ENCODE data around the gene NDUFB3.
A peak's percentile ranks its signal among the peaks of the same experiment; 100 is the strongest.

The NDUFB3 gene

DNA sequence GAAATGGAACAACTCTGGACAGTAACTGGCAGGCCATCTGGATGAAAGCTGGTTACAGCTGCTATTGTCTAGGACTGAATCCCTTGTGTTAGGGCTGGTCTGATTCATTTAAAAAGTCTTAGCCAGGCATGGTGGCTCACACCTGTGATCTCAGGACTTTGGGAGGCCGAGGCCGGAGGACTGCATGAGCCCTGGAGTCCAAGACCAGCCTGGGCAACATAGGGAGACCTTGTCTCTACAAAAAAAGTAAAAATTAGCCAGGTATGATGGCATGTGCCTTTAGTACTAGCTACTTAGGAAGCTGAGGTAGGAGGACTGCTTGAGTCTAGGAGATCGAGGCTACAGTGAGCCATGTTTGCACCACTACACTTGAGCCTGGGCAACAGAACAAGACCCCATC, 28.7 kb downstream of the NDUFB3 start:
- no peak for DNase-seq

DNA sequence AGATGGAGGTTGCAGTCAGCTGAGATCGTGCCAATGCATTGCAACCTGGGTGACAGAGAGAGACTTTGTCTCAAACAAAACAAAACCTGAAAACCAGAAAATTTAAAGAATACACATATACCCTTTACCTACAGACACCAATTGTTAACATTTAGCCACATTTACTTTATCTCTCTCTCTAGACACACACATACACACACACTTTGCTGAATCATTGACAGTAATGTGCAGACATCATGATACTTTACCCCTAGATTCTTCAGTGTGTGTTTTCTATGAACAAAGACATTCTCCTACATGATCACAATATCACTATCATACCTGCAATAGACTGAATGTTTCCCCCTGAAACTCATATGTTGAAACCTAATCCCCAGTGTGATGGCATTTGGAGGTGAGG, 34.0 kb downstream of the NDUFB3 start:
- DNase-seq: no peak

DNA sequence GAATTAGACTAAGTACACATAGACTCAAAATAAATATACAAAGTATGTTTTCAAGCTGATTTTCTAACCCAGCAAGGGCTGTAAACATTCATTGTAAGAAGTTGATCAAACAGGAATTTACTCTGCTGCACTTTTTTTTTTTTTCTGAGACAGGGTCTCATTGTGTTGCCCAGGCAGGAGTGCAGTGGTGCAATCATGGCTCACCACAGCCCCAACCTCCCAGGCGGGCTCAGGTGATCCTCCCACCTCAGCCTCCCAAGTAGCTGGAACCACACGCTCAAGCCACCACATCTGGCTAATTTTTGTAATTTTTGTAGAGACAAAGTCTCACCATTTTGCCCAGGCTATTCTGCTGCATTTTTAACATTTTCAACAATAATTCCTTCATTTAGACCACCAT, 35.8 kb downstream of the NDUFB3 start:
- DNase-seq: no peak

DNA sequence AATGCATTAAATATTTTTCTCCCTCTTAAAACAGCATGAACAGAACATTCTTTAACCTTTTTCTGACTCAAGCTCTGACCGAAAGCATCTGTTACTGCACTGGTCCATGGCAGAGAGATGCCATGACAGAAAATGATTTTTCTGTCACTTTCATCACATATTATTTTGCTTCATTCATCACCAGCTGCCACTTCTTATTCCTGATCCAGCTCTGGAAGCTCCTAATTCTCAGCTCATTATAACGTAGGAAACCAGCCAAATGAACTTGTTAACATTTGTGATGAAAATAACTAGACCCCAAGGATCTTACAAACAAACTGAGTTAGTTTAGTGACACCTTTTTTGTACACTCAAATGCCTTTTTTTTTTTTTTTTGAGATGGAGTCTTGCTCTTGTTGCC, 36.5 kb downstream of the NDUFB3 start:
- no peak for DNase-seq

DNA sequence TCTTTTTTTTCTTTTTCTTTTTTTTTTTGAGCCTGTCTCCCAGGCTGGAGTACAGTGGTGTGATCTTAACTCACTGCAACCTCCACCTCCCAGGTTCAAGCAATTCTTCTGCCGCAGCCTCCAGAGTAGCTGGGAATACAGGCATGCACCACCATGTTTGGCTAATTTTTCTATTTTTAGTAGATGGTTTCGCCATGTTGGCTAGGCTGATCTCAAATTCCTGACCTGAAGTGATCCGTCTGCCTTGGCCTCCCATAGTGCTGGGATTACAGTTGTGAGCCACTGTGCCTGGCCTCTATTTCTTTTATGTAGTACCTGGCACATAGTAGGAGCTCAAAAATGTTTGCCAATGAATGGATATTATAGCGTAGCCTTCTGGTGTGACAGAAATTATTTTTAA, 37.4 kb downstream of the NDUFB3 start:
- no peak for DNase-seq

DNA sequence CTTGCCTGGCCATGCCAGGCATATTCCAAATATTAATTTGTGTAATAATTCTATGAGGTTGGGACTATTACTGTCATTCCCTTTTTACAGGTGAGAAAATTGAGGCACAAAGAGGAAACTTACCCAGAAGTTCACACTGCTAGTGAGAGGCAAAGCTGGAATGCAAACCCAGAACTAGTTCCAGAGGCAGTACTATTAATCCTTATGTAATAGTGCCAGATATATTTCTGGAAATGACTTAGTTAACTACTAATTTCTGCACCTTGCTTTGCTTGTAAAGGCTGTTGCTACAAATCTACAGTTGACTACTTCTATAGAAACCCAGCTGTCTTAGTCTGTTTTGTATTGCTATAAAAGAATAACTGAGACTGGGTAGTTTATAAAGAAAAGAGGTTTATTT, 38.8 kb downstream of the NDUFB3 start:
- no peak for DNase-seq

DNA sequence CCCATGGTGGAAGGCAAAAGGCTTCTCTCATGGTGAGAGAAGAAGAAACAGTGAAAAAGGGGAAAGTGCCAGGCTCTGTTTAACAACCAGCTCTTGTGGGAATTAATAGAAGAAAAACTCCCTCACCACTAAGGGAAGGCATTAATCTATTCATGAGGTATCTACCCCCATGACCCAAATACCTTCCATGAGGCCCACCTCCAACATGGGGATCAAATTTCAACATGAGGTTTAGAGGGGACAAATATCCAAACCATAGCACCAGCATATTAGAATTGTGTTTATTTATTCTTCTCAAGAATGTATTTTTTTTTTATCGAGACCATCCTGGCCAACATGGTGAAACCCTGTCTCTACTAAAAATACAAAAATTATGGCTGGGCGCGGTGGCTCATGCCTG, 39.3 kb downstream of the NDUFB3 start:
- DNase-seq: no peak

DNA sequence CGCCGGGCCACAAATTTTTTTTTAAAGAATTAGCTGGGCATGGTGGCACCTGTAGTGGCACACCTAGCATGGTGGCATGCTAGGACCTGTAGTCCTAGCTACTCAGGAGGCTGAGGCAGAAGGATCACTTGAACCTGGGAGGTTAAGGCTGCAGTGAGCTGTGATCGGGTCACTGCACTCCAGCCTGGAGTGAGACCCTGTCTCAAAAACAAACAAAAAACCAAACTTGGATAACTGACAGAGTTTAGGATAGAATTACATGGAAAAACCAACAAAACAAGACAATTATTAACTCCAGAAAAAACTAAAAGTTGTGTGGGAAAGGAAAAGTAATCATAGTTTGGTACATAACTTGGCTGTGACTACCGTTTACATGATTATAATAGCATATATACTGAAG, 42.5 kb downstream of the NDUFB3 start:
- no peak for DNase-seq

DNA sequence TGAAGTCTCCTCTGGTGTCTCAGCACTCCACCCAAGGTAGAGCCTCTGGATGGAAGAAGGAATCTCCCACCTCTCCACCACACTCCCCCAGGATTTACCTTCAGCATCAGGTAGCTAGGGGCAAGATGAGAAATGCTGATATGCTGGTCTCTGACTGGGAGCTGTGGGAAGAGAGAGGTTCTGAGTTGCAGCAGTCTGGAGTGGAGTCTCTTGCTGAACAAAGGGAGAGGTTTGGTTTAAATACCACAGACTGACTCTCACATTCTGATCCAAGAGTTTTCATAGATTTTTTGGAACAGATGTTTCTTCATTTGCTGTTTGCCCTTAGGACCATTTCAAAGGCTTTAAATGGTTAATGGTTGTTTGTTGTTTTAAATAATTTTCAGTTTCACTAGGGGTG, 43.0 kb downstream of the NDUFB3 start:
- no peak for DNase-seq

DNA sequence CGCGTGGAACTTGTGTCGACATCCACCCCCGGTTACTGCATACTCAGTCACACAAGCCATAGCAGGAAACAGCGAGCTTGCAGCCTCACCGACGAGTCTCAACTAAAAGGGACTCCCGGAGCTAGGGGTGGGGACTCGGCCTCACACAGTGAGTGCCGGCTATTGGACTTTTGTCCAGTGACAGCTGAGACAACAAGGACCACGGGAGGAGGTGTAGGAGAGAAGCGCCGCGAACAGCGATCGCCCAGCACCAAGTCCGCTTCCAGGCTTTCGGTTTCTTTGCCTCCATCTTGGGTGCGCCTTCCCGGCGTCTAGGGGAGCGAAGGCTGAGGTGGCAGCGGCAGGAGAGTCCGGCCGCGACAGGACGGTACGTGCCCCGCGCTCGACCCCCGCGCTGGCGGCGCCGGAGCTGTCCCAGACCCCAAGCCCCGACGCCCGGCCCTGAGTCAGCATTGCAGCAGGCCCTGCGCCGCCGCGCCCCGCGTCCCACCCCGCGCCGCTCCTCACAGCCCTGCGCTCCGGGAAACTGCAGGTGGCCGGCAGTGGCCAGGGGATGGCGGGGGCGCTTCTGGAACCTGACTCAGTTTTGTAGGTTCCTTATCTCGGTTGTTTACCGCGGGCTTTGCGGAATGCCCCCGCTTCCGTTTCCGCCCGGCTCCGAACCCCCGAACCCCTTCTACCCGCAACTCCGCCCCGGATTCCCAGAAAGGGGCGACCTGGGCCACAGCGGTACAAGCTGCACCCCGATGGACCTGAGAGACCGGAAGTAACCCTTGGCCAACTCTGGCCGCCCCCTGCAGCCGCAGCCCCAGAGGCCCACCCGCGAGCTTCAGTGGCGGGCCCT, 44.5 kb downstream of the NDUFB3 start, which contains the start of gene CFLAR:
TSS of gene CFLAR (plus strand) at position 50 of the 844 bp plus-strand sequence. CDS start 13,702 bp downstream, outside the sequence.
- peak; percentile 67 for DNase-seq

DNA sequence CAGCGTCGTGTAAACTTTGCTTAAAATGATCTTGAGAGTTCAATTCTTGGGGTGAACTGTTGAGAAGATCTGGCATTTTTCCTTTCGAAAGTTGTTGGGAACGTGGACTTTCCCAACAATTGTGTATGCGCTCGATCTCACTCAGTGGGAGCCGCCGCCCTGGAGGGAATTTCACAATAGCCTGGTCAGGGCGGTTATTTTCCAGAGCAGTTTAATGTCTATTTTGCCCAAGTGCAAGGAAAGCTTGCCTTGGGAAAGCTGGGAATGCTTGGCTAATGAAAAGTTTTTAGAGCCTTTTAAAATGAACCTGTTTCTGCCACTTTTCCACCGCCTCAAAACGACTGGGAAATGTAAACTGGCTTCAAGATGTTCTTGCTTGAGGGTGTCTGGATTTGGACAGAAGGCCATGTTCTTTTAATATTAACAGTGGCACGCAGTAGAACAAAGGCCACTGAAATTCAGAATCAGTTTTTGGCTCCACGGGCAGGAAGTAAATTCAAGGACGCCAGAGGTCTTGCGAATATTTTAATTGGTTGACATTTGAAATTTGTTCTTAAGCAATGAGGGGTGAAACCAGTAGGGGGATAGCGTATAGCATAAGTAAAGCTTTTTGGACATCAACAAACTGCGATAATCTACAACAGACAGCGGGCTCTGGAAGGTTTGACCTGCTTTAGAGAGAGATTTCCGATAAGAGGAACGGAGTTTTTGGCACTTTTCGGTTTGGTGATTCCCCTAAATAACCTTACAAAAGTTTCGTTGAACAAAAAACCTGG, 45.3 kb downstream of the NDUFB3 start:
- DNase-seq: no peak

DNA sequence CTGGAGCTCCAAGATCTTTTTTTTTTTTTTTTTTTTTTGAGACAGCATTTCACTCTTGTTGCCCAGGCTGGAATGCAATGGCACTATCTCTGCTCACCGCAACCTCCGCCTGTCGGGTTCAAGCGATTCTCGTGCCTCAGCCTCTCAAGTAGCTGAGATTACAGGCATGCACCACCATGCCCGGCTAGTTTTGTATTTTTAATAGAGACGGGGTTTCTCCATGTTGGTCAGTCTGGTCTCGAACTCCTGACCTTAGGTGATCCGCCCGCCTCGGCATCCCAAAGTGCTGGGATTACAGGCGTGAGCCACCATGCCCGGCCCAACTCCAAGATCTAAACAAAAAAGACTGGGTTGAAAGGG, 45.9 kb downstream of the NDUFB3 start:
- peak; percentile 58 for DNase-seq

DNA sequence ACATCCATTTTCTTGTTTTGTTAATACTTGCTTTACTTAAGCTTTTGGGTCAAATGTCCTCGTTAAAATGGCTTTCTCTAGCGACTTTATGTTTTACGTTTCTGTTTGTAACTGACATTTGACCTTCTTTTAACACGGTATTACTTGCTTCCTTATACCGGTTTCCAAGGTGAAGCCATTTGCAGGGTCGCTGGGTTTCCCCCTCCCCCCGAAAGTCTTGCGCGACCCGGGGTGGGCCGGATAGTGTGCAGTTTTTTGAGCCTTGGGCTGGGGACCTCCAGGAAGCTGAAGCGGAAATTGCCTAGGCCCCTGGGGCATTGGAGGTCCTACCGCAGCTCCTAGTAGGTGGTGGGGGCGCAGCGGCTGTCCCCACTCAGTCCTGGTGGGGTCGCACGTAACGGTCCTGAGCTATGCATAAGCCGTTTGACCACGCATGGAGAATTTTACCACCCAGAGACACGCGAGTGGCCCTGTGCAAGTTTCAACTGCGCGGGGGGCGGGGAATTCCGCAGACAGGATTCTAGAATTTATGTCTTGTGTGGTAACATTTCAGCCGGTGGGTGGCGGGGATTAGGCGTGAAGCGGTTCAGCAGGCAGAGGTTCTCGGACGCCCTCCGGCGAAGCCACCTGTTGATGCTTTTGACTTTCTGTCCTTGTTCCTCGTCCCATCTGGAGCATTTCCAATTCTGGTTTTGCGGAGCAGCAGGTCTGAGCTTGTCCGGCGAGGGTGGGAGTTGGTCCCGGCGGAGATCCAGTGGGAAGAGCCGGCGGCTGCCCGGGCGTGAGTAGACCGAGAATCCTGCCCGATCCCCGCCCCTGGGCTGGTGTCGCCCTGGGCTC, 46.5 kb downstream of the NDUFB3 start:
- DNase-seq: peak; percentile 89

DNA sequence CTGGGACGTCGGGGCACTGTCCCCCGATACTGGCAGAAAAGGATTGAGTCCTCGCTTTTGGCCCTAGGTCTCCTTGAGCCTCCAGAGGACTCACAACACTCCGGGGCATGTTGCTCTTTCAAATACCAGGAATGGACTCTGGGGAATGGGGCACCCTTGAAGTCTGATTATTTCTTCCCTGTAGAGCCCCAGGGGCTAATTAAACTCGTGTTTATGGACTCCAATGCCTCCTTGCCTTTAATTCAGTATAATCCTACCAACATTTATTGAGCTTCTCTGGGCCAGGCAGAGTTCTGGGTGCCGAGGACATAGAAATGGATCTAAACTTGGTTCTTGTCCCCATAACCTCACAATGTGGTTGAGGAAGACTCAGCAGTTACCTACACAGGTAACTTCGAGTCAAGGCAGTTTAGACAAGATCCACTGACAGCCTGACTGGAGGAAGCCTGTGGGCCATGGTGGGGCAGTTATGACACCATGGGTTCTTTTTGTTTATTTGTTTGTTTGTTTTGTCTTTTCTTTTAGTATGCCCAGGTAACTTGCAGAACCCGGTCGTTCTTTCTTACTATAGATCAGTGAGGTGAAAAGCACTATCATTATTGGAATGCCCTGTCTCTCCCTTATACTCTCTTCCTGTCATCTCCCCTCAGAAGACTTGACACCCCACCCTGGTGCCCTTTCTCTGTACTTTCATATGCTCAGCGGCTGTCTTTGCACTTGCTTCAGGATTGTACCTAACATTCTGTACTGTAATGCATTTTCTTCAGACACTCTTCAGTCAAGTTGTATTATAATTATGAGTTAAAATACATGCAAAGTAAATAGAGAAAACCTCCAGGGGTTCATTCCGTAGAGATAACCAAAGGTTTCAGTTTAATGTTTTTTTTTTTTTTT, 47.4 kb downstream of the NDUFB3 start:
- DNase-seq: no peak

DNA sequence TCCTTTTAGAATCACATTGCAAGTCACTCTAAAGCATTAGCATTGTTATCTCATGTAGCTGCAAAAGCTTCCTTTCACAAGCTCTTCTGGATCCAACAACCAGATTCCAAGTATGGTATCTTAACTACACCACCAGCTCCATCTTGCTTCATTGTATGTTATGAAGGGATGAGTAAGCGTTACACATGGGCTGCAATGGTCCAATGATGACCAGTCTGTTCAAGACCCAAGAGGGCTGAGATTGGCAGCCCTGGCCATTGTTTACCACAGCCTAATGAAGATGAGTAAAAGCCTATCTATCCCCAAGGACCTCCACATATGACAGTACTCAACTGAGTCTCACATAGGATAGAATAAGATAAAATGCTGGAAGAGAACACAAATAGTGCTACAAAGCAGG, 50.5 kb downstream of the NDUFB3 start:
- DNase-seq: no peak

DNA sequence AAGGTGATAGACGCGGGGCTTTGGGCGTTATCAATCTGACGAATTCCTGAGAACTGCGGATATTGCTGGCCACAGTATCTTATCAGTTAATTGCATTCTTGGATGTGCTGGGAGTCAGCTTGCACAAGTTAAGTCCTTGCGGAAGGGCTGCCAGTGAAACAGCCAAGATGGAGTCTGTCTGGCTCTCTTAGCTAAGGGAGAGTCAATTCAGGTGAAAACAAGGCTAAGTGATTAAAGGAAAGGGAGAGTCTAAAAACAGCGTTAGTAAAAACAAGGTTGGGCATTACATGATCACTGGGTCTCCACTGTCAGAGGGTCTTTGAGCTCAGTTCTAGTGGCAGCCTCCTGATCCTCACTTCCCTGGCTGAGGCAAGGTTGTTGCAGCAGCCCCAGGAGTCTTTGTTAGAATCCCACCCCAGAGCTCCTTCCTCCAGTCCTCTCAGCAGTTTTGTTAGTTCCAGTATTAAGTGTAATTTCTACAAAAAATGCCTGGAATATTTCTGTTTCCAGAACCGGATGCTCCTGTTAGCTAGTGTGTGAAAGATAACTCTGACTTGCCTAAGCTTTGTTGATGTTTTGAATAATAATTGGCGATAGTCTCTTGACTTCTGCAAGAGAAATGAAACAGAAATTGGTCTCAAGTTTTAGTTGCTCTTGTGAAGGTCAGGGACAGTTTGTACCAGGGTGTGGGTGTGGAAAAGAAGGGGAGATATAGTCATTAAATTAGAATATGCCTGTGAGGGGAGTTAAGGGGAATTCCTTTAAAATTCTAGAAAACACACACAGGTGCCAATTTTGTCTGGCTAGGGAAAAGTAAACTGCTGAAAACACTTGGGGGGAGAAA, 54.7 kb downstream of the NDUFB3 start:
- no peak for DNase-seq

DNA sequence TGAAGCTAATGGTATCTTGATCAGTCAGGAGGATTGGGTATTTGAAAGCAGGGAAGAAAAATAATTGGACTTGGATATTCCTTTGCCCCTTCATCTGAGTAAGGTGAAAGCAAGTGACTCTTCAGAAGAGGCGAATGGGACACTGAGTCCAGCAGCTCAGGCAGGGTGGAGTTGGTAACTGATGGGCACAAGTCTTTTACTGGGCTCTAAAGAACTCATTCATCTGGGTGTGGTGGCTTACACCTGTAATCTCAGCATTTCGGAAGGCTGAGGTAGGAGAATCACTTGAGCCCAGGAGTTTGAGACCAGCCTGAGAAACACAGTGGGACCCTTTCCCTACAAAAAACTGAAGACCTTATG, 55.3 kb downstream of the NDUFB3 start:
- no peak for DNase-seq

DNA sequence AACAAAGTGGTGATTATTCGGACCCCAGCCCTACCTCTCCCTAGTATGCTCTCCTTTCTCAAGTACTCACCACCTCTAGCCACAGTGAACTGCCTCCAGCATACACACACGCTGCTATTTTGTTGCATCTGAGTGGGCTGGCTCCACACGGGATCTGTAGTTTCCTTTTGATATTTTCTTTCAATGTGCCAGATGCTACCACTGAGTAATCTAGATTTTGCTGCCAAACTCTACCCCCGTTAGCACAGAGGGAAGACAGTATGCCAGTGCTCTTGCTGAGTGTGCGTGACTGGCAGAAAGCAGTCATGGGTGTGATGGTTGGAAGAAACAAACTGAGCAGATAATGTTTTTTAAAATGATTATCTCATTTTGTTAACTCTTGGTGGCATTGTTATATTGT, 55.8 kb downstream of the NDUFB3 start:
- peak; percentile 65 for DNase-seq

DNA sequence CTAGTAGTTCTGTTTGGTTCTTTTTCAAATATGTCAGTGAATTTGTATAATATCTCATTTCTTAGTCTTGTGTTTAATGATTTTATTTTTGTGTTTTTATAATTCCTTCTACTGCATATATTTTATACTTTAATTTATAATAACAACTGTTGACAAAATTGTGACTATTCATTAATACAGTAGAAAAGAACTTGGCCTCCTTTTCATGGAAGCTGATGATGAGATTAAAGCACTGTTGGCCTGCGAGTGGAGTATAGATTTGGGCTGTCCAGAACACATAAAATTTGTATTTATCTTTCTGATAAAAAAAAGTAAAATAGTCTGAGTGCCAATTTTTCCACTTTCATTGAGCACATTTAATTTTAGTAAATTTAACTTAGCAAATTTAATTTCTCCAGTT, 56.2 kb downstream of the NDUFB3 start:
- no peak for DNase-seq

DNA sequence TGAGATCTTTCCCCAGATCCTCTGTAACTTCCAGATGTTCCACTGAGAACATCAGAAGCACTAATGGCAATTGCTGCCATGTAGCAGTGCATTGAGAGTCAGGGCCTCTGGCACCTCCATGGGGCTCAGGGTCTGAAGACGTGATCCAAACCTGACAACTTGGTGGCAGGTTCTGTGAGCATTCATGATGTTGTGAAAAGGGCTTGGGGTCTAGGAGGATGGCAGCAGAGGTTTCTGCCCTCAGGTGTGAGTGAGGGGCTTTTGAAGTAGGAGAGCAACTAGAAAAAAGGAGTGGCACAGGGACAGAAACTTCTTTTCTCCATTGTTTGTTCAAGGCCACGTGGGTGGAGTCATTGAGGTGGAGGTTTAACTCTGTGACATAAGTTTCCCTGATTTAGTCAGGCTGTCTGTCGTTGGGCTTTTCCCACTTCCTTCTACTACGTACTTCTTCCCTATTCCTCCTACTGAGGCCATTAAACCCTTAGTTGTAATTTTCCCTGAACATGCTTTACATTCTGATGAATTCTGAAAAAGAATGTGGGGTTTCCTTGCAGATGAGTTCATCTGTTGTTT, 57.2 kb downstream of the NDUFB3 start:
- peak; percentile 53 for DNase-seq

Measured in activated naive CD4-positive, alpha-beta T cell treated with anti-CD3 and anti-CD28 coated beads, Interleukin-2, amount 50 U/mL, for 16 hours (primary cell).